Type B pancreatic cell (in vitro differentiated cells): Measurements from ENCODE around the gene SIRT6. TPM values are rescaled to one million over a fixed set of nuclear protein-coding genes. Genes with fewer than 3 reads are reported as not detected.
A peak's percentile ranks its signal among the peaks of the same experiment; 100 is the strongest.
"Not testable (repeated sequence)": the region's sequence is repeated elsewhere in the genome, so short reads cannot be mapped to it uniquely, and the experiment has no call there.

ENCODE experiments used
- DNase-seq: peaks from one replicate; pipeline ENCODE4 v3.0.0; 2021; ENCODE audit warnings: mixed read lengths; ENCODE audit not compliant: unreplicated experiment; ENCODE audit errors: extremely low spot score
- H3K27ac Mint-ChIP-seq: 2 replicates; pipeline ENCODE4 v1.8.0; 2021; ENCODE audit warnings: mild to moderate bottlenecking, mixed read lengths
- H3K27me3 Mint-ChIP-seq: 2 replicates; pipeline ENCODE4 v1.8.0; 2021; ENCODE audit warnings: mixed read lengths
- H3K36me3 Mint-ChIP-seq: 2 replicates; pipeline ENCODE4 v1.8.0; 2021; ENCODE audit warnings: mixed read lengths
- H3K4me1 Mint-ChIP-seq: one replicate; pipeline ENCODE4 v1.8.0; 2021; ENCODE audit warnings: mixed read lengths; ENCODE audit not compliant: unreplicated experiment
- H3K4me3 Mint-ChIP-seq: 2 replicates; pipeline ENCODE4 v1.8.0; 2021; ENCODE audit warnings: mild to moderate bottlenecking, mixed read lengths
- H3K9me3 Mint-ChIP-seq: 2 replicates; pipeline ENCODE4 v1.8.0; 2021; ENCODE audit warnings: mixed read lengths
- long read RNA-seq: library from polyadenylated mRNA; unstranded; transcript quantifications from one replicate; pipeline ENCODE4 v2.0.0, GENCODE V29; 2020
- total RNA-seq: library from RNA; stranded (reverse); gene quantifications from 2 replicates; pipeline ENCODE4 v1.2.1, GENCODE V29; 2021; ENCODE audit warnings: low replicate concordance
- TF ChIP-seq, protein P1 (sequence below): fragments of 200-600 bp; sonication (generic); conservative IDR thresholded peaks from 2 replicates; pipeline ENCODE4 v1.5.0; 2021; ENCODE audit warnings: antibody characterized with exemption, mild to moderate bottlenecking

Gene SIRT6
- 26.7 and 29.2 TPM in 2 replicates for total RNA-seq
- long read RNA-seq, partial matches to known transcripts: 0 of 1 reads
- long read RNA-seq, other reads (novel, unspliced or antisense): 1 of 1 reads

DNA sequence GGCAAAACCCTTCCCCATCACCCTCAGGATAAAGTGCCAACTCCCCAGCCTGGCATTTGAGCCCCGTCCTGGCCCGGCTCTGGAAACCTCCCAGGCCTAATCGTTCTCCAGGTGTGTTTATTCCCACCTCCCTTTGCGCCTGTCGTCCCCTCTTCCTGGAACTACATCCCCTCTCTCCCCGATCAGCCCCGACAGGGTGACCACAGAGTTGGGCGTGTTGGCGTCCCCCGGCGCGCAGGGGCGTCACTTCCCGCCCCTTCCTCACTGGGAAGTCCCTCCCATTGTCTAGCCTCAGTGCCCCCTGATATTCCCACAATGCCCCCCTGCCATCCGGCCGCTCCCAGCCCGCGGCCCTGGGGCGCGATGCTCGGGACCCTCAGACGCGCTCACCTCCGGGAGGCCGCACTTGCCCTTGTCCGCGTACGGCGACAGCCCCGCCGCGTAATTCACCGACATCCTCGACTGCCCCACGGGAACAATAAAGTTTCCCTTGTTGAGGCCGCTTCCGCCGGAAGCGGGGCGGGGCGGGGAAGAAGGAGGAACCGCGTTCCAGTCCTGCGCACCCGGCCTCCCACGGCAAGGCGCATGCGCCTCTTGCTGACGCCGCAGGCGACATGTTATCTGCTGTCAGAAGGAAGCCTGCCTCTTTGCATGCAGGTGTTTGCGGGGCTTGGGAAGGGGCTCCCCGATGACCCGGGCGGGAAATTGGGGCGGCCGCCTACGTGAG, at the start of gene SIRT6, which contains the start of gene ANKRD24:
SIRT6 (minus strand) TSS at position 480 of the 727 bp plus-strand sequence; CDS start at position 456, 24 bp downstream.
ANKRD24 (plus strand) TSS at position 606 of the 727 bp plus-strand sequence. CDS start 3,737 bp downstream, outside the sequence.
- Mint-ChIP-seq H3K4me3 (peak within 1 kb of the TSS; percentile 97), H3K36me3 (no peaks in the 10 kb centered on the region), H3K9me3 (no peaks in the 10 kb centered on the region), H3K27ac (peak within 1 kb of the TSS; percentile 93), H3K27me3 (peaks cover 6% of the 10 kb centered on the region), H3K4me1 (peaks cover 11% of the 10 kb centered on the region)
- DNase-seq: peak; percentile 96
- TF ChIP-seq, protein P1, sequence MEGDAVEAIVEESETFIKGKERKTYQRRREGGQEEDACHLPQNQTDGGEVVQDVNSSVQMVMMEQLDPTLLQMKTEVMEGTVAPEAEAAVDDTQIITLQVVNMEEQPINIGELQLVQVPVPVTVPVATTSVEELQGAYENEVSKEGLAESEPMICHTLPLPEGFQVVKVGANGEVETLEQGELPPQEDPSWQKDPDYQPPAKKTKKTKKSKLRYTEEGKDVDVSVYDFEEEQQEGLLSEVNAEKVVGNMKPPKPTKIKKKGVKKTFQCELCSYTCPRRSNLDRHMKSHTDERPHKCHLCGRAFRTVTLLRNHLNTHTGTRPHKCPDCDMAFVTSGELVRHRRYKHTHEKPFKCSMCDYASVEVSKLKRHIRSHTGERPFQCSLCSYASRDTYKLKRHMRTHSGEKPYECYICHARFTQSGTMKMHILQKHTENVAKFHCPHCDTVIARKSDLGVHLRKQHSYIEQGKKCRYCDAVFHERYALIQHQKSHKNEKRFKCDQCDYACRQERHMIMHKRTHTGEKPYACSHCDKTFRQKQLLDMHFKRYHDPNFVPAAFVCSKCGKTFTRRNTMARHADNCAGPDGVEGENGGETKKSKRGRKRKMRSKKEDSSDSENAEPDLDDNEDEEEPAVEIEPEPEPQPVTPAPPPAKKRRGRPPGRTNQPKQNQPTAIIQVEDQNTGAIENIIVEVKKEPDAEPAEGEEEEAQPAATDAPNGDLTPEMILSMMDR: no peak

DNA sequence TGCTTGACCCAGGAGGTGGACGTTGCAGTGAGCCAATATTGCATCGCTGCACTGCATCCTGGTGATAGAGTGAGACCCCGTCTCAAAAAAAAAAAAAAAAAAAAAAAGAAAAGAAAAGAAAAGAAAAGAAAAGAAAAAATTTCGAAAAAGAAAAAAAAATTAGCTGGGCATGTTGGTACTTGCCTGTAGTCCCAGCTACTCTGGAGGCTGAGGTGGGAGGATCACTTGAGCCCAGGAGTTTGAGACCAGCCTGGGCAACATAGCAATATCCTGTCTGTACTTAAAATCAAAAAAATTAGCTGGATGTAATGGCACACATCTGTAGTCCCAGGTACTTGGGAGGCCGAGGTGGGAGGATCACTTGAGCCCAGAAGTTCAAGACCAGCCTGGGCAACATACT, 49.8 kb upstream of the SIRT6 start:
- not testable (repeated sequence) for H3K4me3 Mint-ChIP-seq, DNase-seq, H3K36me3 Mint-ChIP-seq, H3K4me1 Mint-ChIP-seq, H3K27ac Mint-ChIP-seq, H3K27me3 Mint-ChIP-seq, H3K9me3 Mint-ChIP-seq

DNA sequence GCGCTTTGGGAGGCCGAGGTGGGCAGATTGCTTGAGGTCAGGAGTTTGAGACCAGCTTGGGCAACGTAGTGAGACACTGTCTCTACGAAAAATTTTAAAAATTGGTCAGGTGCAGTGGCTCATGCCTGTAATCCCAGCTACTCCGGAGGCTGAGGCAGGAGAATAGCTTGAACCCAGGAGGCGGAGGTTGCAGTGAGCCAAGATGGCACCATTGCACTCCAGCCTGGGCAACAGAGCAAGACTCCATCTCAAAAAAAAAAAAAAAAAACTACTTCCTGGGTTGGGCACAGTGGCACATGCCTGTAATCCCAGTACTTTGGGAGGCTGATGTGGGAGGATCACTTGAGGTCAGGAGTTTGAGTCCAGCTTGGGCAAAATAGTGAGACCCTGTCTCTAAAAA, 49.2 kb upstream of the SIRT6 start:
- H3K9me3 Mint-ChIP-seq, H3K36me3 Mint-ChIP-seq, H3K27me3 Mint-ChIP-seq, H3K27ac Mint-ChIP-seq, H3K4me1 Mint-ChIP-seq, DNase-seq, H3K4me3 Mint-ChIP-seq: not testable (repeated sequence)

DNA sequence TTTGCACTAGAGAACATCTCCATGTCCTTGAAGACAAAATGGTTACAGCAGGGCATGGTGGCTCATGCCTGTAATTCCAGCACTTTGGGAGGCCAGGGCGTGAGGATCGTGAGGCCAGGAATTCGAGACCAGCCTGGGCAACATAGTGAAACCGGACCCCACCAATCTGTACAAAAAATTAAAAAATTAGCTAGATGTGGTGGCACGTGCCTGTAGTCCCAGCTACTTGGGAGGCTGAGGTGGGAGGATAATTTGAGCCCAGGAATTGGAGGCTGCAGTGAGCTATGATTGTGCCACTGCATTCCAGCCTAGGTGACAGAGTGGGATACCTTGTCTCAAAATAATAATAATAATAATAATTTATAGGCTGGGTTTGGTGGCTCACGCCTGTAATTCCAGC, 47.9 kb upstream of the SIRT6 start:
- H3K4me3 Mint-ChIP-seq, H3K27me3 Mint-ChIP-seq: not testable (repeated sequence)

DNA sequence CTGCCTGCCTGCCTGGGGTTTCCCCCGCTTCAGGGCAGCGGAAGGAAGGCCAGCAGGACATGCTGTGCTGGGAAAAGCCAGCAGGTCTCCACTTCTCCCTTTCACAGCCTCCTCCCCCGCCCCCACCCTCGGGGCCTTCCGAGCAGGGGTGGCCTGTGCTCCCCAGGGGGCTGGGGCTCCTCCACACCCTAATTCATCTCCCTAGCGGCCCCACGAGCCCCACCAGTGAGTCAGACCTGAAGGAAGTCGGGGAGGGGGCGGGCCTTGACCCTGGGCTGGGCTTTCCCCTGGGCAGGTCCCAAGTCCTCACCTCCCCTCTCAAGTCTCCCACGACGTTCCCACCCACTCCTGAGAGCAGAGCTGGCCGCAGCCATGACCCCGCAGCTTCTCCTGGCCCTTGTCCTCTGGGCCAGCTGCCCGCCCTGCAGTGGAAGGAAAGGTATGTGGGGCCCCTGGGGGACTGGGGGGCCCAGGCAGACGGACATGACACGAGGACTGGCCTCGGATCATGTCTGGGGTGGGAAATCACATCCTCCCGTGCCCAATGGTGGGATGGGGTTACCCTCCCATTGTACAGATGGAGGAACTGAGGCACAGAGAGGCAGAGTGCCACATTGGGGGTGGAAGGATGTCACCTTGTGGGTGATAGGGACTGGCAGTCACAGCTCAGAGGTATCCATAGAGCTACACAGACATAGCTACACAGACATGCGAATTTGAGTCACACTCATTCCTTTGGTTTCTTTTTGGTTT, 47.0 kb upstream of the SIRT6 start, which contains the start of gene EBI3:
EBI3 (plus strand) TSS at position 345 of the 753 bp plus-strand sequence; CDS start at position 373, 28 bp downstream.
- Mint-ChIP-seq H3K4me1 (no peaks in the 10 kb centered on the region), H3K36me3 (no peaks in the 10 kb centered on the region), H3K27ac (no peak within 1 kb of the TSS), H3K27me3 (peaks cover 5% of the 10 kb centered on the region), H3K4me3 (no peak within 1 kb of the TSS), H3K9me3 (no peaks in the 10 kb centered on the region)
- TF ChIP-seq, protein P1: no peak
- DNase-seq: no peak

More for the DNA sequence above, 47.9 kb upstream of the SIRT6 start:
- H3K36me3 Mint-ChIP-seq, H3K4me1 Mint-ChIP-seq, H3K27ac Mint-ChIP-seq, H3K9me3 Mint-ChIP-seq, DNase-seq: not testable (repeated sequence)

DNA sequence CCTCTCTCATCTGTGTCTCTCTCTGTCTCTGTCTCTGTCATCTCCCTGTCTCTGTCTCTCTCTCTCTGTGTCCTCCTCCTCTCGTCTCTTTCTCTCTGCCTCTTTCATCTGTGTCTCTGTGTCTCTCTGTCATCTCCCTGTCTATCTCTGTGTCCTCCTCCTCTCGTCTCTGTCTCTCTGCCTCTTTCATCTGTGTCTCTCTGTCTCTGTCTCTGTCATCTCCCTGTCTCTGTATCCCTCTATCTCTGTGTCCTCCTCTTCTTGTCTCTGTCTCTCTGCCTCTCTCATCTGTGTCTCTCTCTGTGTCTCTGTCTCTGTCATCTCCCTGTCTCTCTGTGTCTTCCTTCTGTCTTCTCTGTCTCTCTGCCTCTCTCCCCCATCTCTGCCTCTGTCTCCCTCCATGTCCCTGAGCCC, 46.4 kb upstream of the SIRT6 start:
- Mint-ChIP-seq H3K27ac (no peak overlapping the region), H3K4me1 (no peaks in the 10 kb centered on the region), H3K4me3 (no peak overlapping the region), H3K9me3 (no peaks in the 10 kb centered on the region), H3K27me3 (peaks cover 5% of the 10 kb centered on the region), H3K36me3 (no peaks in the 10 kb centered on the region)
- DNase-seq: no peak
- TF ChIP-seq, protein P1: no peak

DNA sequence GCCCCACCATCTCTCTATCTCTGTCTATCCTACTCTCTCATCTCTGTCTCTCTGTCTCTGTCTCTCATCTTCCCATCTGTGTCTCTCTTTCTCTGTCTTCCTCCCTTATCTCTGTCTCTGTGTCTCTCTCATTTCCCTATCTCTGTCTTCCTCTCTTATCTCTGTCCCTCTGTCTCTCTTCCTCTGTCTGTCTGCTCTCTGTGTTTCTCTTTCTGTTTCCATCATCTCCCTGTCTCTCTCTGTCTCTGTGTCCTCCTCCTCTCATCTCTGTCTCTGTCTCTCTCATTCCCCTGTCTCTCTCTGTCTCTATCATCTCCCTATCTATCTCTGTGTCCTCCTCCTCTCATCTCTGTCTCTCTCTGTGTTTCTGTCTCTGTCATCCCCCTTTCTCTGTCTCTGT, 45.4 kb upstream of the SIRT6 start:
- Mint-ChIP-seq H3K27me3 (peaks cover 5% of the 10 kb centered on the region), H3K9me3 (no peaks in the 10 kb centered on the region), H3K4me1 (no peaks in the 10 kb centered on the region), H3K27ac (no peak overlapping the region), H3K4me3 (no peak overlapping the region), H3K36me3 (no peaks in the 10 kb centered on the region)
- DNase-seq: no peak
- TF ChIP-seq, protein P1: no peak
